SKM-1 treated with dmso at 0.1 percent for 144 hours (cell line): ENCODE data around the gene AGBL4.
"Not testable (repeated sequence)": the region's sequence is repeated elsewhere in the genome, so short reads cannot be mapped to it uniquely, and the experiment has no call there.

ENCODE experiments used
- DNase-seq: peaks from one replicate; lab custom pipeline; 2025; ENCODE audit not compliant: unreplicated experiment; lab: John Stamatoyannopoulos, UW

AGBL4 gene

DNA sequence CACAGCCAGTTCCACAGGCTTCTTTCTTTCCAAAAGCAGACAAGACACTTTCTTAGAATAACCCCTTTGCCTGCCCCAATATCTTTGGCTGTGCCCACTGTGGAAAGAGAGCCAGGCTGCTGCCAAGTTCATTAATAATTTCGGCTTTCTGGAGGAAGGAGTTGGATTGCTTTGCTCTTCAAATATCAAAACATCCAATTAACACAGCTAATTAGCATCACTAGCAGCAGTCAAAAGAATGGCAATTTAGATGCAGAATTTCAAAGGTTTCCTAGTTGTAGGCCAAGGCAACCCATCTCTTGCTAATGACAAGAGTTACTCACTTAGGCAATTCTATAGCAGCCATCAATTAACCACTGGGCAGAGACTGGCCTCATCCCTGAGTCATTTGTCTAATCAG, 1460.7 kb downstream of the AGBL4 start:
- DNase-seq = no peak

DNA sequence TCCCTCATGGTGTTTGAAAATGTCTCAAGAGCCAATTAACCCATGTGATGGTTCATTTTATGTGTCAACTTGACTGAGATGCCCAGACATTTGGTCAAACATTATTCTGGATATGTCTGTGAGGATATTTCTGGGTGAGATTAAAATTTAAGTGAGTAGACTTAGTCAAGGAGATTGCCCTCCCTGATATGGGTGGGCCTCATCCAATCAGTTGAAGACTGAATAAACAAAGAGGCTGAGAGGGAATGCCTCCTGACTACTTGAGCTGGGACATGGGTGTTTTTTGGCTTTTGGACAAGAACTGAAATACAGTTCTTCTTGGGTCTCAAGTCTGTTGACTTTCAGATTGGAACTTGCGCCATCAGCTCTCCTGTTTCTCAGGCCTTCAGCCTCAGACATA, 1462.3 kb downstream of the AGBL4 start:
- no peak for DNase-seq

DNA sequence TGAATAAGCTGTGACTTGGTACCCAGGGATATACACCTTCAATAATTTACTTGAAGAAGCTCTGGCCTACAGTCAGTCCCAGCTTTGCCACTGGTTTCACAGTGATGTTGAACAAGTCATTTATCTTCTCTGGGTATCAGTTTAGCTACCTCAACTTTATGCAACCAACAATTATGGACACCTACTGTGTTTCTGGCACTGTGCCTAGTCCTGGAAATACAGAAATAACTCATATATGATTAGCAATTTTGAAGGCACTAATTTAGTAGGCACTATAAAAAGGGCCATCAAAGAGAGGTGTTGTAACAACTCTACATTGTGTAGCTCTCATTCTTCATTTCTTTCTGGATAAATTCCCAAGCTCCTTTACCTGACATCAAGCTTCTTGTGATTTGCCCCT, 1463.2 kb downstream of the AGBL4 start:
- no peak for DNase-seq

DNA sequence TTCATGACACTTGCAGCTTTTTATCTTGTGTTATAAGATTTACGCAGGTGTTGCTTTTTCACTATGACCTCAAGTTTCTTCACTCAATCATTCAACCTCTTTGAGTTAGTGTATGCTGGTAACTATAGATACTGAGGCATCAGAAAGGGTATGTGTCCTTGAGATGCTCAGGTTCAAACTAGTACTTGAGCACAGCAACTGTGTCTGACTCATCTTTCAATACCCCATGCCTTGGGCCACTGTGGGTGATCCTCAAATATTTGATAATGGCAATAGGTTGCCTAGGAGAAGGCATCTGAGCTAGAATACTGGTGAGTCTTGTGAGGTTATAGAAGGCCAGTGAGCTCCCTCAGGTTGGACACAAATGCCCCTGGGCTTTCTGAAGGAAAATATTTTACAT, 1463.6 kb downstream of the AGBL4 start:
- DNase-seq = no peak

DNA sequence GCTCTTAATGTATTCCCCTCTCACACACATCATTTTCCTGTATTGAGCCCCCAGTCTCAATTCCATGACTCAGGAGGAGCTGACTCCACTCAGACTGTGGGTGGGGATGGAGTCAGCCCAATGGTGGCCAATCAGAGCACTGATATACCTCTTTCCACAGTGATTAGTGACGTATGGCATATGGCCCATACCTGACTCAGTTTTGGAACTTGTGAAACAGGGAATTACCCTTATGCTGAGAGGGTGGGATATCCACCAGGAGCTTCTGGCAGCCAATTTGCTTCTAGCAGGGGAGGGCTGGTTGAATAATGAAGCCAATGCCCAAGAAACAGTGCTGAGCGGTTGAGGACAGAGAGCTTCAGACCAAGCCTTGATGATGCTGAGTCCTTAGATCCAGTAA, 1465.4 kb downstream of the AGBL4 start:
- DNase-seq = no peak

DNA sequence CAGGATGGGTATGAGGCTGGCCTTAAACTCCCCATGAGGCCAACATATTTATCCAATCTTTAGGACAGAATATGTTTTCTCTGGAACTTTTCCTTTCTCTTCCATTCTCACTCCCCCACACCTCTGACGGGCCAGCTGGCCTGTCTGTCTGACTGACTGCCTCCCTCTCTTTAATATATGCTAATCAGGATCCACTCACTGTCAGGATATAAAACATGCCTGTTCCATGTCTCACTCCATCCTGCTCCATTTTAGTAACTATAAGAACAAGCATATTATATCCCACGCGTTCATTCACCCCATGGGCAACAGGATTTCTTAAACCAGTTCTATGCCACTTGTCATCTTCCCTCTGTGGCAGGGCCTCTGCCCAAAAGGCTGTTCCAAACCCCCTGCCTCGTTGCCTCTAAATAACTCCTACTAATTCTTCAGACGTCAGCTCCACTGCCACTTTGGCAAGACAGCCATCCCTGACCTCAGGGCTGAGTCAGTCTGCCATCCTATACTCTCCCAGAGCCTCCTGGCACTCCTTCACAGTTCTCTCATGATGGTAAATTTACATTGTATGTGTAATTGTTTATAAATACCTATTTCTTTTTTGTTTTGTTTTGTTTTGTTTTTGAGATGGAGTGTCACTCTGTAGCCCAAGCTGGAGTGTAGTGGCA, 1467.4 kb downstream of the AGBL4 start:
- no peak for DNase-seq

DNA sequence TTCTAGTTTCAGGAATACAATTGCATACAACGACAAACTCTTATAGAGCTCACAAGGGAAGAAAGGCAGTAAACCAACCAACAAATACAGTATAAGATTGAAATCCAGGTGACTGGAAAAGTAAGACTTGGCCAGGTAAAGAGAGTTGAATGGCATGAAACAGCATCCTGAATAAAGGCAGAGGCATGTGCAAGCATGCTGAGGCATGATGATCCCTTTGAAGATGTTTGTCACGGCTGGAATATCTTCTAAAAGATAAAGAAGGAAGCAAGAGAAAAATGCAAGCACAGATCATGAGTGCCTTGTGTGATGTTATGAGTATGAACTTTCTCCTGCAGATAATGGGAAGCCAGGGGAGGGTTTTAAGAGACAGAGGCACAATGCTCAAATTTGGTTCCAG, 1468.5 kb downstream of the AGBL4 start:
- DNase-seq = no peak

DNA sequence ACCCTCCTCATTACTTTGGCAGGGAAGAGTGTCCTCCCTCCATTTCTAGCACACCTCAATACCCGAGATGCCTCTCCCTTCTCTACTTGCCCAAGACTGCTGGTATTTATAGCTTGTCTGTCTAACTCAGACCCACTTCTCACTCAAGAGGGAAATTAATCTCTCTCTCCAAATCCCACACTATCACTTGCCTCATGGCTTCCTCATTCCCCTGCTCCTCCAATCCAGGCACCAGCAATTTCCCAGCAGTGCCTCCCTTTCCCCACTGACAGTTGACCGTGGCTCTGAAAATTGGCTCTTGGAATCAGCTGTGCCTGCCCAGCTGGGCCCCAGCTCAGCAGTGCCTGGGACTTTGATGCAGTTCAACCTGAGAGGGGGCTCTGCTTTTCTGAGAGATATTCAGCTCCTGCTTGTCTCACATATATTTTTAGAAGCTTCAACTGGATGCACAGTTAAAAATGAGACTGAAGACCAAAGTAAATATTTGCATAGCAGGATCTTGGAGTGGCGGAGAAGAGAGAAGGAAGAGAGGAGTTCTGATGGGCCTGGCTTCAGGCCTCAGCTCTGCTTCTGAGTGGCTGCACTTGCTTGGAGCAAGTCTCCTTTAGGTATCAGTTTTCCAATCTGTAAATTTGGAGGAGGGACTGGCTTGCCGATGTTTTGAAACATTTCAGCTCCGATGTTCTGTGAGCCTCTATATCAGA, 1470.7 kb downstream of the AGBL4 start:
- no peak for DNase-seq

DNA sequence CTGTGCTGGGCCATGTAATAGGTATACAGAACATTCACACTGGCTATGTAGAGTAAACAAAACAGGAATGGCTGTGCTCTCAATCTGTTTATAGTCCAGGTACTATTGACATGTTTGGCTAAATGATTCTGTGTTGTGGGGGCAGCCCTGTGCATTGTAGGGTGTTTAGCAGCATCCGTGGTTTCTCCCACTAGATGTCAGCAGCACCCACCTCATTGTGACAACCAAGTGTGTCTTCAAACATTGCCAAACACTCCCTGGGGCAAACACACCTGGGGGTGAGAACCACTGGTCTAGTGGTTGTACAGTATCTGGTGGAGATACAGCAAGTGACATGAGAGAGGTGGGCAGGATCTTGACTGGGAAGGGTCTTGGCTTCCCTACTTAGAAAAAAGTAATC, 1471.3 kb downstream of the AGBL4 start:
- no peak for DNase-seq

DNA sequence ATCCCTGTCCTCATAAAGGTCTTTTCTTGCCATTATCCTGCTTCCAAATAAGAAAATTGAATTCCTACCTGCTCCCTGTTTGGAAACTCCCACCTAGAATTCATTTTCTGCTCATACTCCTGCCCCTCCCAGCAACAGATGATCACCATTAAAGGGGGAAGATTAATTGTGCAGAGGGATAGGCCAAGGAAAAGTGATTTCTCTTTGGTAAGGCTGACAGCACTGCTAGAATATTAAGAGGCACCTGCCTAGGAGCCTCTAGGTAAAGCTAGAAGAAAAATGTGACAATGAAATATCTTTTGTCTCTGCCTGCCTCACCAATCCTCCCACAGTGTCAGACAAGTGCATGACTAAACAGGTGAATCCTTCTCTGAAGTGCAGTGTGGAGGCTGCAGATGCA, 1474.8 kb downstream of the AGBL4 start:
- DNase-seq = no peak

DNA sequence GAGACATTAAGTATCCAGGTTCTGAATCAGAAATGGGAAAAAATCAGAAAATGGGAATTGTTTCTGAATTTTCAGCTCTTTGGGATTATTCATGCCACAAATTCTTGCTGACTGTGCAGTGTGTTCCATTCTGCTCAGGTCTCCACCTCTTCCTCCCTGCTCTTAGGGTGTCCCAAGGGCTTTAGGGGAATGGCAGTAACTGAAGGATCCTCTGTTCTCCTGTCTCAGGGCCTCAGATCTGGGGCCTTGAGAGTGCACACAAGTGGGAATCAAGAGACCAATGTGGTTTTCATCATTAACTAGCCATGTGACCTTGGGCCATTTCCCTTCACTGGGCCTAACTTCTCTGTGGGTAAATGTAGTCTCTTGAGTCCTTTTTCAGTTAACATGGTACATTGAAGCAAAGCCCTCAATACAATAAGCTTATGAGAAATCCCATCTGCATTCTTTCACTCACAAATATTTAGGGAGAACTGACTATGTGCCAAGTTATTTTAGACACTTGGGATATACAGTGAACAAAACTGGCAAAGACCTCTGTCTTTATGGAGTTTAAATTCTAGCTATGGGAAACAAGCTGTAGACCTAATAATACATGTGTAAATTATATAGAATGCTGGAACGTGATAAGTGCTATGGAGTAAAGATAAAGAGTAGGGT, 1476.1 kb downstream of the AGBL4 start:
- DNase-seq = no peak

DNA sequence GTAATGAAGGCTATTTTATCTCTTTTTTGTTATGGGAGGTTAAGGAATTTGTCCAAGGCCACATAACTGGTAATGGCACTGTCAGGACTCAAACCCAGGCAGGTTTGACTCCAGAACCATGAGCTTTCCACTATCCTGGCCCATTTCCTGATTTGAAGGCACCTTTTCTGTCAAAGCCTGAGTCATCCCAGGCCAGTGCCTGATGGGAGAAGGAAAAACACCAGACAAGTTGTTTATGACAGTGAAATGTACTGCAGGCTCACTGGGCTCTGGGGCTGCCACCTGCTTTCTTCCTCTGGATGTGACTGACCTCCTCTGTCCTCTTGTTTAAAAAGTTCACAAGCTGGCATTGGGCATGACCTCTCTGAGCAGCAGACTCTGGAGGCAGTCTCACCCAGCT, 1479.9 kb downstream of the AGBL4 start:
- no peak for DNase-seq

DNA sequence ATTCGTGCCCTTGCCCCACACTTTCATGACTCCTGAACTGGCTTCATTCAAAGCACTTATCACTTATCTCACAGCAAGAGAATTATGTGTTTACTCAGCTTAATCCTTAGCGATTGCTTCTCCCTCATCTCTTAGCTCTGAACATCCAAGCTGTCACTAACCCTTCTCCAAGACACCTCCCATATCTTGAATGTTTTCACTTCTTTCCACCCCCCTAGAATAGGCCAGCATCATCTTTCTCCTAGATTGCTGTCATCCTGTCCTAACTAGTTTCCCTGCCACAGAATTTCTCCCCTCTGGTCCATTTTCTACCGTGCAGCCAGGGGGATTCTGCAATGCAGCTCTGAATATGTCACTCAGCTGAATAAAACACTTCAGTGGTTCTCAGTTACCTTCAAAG, 1483.2 kb downstream of the AGBL4 start:
- no peak for DNase-seq

DNA sequence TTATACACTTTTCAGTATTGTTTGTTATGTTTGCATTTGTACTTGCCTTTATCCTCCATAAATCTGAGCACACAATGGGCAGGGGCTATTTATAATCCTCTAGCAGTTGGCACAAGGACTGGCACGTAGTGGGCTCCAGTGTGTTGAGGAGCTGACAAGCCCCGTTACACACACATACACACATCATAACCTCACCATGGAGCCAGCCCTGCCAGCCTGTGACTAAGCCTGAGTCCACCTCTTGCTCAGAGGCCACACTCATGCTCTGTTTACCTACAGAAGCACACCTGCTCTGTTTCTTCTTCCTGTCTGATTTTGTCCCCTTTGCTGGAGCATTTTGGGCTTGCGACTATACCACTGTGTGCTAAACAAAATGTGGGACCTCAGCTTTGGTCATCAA, 1487.3 kb downstream of the AGBL4 start:
- DNase-seq = no peak

DNA sequence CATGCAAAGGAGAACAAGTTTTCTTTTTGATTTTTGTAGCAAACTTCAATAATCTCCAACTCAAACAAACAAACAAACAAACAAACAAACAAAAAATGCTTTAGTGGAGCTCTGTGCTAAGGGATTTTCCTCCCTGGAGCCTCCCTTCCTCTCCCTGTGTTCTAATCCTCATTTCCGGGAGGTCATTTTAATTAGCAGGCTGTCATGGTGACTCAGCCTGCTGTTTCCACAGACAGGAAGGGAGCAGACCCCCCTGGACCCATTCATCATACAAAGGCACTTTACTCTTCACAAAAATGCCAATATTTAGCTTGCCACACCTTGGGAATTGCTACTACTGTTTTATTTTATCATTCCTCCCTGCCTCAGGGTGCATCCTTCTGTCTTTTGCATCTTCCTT, 1490.8 kb downstream of the AGBL4 start:
- DNase-seq = no peak

DNA sequence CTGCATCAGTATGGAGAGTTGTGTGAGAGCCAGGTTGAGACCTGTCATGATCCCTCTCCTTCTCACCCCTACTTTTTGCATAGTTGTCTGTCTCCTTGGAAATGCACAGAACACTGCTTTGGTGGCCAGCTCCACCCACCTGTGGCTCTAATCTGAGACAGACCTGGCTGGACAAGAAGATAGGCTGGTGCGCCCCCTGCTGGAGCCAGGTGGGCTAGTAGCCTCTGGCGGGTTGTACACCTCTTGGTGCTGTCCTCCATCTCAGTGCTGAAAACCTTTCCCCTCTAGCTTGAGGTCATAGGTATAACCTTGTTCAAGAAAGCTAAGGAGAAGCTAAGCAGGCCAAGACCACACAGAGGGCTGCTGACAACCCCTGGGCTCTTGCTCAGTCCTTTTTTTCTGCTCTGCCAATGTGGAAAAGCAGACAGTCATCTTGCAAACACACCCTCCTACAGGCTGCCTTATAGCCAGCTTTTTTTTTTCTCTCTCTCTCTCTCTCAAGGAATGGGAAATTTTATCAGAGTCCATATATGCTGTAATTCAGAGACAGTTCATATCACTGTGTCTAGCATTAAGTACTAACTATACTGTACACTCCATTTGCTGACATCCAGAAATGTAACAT, 1492.9 kb downstream of the AGBL4 start:
- DNase-seq = no peak

DNA sequence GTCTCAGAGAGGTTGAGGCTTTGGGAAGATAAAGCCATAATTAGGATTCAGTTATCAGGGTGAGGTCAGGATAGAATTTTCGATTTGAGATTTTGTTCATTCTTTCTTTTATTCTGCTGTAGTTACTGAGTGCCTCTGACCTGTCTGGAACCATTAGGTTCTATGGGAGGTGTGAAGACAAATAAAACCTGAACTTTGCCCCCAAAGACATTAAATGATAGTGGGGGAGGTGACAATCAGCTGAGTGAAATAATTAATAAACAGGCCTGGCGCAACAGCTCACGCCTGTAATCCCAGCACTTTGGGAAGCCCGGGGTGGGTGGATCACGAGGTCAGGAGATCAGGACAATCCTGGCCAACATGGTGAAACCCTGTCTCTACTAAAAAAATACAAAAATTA, 1496.7 kb downstream of the AGBL4 start:
- no peak for DNase-seq

DNA sequence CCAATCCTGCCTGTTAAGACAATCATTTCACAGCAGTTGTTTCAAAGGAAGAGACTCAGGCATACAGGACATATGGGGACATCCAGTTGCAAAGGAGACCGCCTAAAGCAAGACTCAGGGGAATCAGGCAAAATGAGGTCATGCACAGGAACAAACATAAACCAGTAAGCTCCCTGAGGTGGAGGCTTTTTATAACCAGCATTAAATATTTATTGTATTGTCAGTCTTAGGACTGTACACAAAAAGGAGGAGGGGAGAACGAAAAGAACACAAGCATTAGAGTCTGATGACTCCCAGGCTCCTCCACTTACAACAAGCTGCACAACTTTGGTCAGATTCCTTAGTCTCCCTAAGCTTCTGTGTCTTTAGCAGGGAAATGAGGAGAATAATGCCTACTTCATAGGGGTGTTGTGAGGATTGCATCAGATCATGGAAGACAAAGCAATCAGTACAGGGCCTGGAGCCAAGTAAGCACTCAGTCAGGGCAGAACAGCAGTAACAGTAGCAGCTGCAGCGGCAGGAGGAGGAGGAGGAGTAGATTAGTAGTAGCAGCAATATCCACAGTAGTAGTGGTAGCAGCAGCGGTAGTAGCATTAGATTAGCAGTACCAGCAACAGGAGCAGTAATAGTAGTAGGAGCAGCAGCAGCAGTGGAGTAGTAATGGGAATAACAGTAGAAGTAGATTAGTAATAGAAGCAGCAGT, 1497.6 kb downstream of the AGBL4 start:
- DNase-seq = no peak

DNA sequence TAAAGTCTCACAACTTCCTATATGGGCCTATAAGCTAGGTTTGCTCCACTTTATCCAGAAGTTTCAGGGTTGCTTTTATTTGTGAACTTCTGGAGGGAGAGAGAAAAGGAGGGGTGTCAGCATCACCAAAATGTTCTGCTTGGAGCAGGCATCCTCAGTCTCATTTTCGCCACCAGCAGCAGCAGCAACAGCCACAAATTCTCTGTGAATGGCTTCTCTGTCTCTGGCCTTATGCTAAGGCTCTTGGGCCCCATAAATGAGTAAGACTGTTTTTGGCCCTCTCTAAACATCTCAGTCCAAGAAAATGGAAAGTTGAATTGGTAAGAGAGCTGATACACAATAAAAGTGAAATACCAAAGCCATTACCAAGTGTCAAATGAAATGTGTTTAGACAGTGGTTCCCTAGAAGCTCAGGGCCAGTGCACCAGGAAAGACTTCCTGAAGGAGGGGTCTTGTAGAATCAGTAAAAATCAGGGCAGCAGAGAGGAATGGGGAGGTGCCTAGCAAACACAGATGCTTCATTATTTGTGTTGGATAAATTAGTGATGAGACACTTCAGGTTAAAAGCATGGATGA, 1498.8 kb downstream of the AGBL4 start:
- no peak for DNase-seq

DNA sequence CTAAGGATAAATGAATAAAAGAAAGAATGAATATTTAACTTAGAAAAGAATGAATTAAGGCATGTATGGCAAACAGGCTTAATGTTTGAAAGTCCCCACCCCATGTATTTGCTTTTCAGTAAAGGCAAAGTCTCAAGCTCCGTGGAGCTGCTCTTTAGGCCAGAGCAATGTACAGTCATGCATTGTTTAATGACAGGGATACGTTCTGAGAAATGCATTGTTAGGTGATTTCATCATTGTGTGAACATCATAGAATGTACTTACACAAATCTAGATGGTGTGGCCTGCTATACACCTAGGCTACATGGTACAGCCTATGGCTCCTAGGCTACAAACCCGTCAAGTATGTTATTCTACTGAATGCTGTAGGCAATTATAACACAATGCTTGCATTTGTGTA, 1500.2 kb downstream of the AGBL4 start:
- DNase-seq = no peak

DNA sequence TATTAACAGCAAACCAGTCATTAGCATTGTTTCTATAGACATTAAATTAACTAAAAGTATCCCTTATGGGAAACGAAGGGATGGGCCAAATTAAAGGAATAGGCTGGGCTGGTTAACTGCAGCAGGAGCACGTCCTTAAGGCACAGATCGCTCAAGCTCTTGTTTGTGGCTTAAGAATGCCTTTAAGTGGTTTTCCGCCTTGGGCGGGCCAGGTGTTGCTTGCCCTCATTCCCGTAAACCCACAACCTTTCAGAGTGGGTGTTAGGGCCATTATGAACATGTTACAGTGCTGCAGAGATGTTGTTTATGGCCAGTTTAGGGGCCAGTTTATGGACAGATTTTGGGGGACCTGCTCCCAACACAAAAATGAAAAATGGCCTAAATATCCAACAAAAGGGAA, 1503.9 kb downstream of the AGBL4 start:
- DNase-seq = not testable (repeated sequence)
